COLO668 (cell line): Measurements from ENCODE around the gene TMEM91.
"Not testable (repeated sequence)": the region's sequence is repeated elsewhere in the genome, so short reads cannot be mapped to it uniquely, and the experiment has no call there.

ENCODE experiments used
- DNase-seq: peaks from one replicate; lab custom pipeline; 2025; ENCODE audit not compliant: unreplicated experiment; lab: John Stamatoyannopoulos, UW

TMEM91 gene

DNA sequence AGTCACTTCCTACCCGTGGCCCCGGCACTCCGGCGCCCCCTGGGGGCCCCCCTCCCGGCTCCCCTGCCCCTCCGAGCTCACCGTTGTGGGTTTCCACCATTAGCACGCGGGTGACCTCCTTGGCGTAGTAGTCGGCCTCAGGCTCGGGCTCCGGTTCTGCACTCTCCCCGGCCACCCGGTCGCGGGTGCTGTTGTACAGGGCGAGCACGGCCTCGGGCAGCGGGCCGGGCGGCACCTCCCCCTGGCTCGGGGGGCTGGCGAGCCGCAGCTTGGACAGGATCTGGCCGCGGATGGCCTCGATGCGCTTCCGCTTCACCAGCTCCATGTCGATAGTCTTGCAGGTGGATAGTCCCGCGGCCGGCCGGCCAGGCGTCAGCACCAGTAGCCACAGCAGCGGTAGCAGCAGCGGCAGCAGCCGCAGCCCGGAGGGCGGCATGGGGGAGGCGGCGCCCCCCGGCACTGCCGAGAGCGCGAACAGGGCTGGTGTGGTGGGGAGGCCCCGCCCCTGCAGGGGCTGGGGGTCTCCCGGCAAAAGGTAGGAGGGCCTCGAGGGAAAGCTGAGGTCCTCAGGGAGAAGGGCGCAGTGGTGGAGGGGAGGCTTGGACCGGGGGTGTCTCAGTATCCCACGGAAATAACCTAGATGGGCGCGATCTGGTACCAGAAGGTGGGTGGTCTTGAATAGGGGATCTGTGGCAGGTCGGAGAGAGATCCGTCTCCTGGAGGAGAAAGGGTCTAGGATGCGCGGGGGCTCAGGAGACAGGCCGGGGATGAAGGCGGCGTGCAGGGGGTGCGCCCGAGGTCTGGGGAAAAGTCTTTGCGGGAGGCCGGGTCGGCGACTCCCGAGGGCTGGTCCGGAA is 23.5 kb upstream of the TMEM91 start:
- DNase-seq: peak; percentile 35

DNA sequence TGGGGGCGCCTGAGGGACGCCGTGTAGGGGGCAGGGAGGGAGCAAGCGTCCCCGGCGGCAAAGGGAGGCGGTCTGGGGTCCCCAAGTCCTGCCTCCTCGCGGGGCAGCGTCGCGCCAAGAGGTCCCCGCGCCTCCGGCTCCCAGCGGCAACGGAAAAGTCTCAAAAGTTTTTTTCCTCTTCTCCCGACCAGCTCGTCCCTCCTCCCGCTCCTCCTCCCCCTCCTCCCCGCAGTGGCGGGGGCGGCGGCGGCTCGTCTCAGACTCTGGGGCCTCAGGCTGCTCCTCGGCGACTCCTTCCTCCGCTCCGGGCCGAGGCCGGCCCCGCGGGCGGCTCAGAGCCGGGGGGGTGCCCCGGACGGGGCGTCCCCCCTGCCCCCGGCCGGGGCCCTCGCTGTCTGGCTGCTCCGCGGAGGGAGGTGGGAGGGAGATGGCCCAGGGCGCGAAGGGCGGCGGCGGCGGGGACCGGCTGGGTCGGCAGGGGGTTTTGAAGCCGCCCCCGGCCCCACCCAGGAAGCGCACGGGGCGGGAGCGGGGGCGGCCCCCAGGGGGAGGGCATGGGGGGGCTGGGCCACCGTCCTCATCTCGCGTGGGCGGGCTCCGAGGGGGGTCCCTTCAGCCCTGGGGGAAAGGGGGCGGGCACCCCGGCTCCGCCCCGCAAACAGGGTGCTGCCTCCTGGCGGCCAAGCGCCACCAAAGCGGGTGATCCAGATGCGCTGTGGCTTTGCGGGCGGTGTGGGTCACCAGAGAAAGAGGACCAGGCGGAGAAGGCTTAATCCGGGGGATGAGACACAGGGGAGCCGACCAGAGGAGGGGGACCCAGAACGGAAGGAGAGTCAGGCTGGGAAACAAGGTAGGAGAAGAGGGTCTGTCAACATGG is 22.6 kb upstream of the TMEM91 start, which contains the start of gene TGFB1:
Gene TGFB1 (minus strand): TSS at position 457 of the 877 bp plus-strand sequence. CDS start 878 bp downstream, outside the sequence.
- peak; percentile 50 for DNase-seq

DNA sequence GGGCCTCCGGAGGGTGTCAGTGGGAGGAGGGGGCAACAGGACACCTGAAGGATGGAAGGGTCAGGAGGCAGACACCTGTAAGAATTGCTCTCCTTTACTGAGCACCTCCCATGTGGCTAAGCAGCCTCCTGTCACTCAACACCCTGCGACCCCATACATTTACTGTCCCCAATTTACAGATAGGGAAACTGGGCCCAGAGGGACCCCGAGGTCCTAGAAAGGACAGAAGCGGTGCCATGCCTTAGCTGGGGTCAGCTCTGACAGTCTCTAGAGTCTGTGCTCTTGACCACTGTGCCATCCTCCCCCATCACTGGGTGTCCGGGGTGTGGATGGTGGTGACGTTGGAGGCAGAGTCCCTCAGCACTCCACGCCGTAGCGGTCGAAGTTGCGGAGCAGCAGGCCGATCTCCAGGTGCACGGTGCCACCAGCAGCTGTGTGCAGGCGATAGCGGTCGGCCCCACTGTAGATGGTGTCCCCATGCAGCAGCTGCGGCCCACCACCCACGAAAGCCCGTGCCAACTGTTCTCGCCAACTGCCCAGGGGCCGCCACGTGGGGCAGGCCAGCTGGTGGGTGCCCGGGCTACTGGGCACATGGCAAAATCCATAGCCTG is 21.9 kb upstream of the TMEM91 start:
- no peak for DNase-seq

DNA sequence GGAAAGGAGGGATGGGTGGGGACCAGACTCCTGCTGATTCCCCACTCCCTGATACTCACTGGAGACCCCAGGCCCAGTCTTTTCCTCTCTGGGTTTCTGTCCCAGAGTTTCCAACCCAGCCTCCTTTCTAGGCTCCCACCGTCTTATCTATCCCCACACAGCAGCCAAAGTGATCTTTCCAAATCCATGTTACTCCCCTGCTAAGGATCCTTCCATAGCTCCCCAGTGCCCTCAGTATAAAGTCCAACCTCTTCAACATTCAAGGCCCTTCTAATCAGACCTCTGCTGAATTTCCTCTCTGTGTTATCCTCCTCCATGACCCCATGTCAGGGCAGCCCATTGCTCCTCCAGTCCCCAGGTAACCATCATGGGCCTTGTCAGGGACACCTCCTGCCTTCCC is 21.3 kb upstream of the TMEM91 start:
- DNase-seq: no peak

DNA sequence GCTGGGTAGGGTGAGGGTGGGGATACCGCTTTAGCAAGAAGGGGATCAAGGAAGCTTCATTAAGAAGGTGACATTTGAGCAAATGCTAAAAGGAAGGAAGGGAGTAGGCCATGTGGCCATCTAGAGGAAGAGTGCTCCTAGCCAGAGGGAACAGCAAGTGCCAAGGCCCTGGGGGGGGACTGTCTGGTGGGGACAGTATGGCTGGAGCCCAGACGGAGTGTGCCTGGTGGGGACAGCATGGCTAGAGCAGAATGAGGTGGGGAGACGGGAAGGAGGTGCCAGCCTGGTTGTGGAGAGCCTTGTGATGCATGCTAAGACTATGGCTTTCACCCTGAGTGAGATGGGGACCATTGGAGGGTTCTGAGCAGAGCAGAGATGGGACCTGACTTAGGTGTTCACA is 20.5 kb upstream of the TMEM91 start:
- no peak for DNase-seq

DNA sequence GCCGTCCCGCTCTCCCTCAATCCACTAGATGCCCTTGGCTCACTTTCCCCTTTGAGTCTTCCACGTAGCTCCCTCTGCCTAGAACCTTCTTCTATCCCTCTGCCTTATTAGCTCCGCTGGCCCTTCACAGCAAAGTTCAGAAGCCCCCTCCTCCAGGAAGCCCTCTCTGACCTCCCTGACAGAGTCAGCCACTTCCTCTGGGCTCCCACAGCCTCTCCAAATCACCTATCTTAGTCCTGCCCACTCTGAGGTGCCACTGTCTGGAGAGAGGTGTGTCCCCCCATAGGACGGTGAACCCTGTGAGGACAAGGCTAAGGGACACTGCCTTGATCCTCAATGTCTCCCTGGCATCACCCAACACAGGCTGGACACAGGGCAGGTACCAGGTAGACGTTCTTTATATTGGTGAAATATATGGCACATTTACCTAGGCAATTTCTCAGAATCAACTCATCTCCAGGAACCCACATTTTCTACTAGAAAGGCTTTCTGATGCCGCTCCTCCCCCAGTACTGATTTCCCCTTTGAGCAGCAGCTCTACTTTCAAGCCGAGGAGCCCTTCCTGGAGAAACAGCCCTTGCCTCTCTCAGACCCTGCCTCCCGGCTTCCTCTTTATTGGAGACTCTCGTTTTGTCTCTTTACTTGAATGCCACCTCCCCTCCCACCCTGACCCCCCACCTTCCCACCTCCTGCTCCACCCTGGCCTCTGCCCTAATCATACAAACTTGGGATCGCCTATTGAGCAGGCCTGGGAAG is 19.2 kb upstream of the TMEM91 start:
- DNase-seq: no peak

DNA sequence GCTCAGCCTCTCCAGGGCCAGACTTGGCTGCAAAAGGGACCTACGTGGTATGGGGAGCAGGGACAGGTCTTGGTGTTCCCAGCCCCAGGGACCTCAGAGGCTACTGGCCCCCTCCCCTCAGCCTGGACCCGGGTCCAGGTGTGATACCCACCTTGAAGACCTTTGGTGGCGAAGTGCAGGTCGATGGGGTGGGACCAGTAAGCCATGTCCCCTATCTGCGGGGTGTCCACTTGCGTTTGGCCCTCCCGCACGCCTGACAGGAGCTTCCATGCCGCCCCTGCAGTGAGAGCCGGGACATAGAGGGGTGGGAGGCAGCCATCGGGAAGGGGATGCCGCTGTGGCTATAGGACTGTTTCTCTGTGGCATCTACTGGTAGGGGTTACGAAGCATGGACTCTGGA is 18.6 kb upstream of the TMEM91 start:
- no peak for DNase-seq

DNA sequence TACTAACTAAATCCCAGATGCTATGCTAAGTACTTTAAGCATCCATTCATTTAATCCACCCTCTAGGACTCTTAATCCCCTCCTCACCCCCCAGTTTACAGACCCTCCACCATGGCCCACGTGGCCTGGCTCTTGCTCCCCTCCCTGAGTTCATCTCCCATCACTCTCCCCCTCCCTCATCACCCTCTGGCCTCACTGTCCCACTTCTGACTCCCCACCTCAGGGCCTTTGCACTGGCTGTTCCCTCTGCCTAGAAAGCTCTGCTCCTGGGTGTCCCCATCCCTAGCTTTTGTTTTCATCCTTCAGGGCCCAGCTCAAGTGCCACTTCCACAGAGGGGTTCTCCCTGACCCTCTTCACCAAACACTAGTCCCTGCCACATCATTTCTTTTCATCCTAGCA is 16.6 kb upstream of the TMEM91 start:
- no peak for DNase-seq

DNA sequence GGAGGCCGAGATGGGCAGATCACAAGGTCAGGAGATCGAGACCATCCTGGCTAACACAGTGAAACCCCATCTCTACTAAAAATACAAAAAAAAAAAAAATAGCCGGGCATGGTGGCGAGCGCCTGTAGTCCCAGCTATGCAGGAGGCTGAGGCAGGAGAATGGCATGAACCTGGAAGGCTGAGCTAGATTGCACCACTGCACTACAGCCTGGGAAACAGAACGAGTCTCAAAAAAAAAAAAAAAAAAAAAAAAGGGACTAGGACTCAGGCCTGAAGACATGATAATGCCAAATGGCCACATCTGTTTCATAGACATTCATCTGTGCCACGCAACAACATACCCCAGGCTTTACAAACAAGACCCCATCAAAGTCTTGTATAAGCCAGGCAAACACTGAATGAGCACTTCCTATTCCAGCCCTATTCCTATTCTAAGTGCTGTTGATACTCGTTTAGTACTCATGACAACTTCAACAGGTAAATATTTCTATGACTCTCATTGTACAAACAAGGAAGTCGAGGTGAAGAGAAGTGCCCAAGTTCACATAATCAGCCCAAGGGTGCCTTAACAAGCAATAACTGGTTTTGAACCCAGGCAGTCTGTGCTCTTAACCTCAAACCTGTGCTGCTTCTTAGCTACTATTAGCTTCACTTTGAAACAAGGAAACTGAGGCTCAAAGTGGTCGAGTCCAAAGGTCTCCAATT is 14.0 kb upstream of the TMEM91 start:
- no peak for DNase-seq

DNA sequence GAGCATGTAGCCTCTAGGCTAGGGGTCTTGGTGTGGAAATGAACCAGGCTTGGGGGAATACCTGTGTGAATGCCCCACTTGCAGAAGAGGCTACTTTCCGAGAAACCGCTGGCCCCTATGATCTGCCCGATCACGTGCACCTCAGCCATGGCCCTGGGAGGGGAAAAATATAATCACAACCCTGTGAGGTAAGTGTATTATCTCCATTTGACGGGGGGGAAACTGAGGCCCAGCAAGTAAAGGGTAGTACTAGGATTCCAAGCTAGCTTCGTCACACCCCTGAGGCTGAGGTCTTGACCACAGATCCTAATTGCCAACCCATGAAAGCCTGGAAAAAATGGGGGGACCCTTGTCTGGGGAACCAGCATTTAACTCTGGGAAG is 13.0 kb upstream of the TMEM91 start:
- no peak for DNase-seq

DNA sequence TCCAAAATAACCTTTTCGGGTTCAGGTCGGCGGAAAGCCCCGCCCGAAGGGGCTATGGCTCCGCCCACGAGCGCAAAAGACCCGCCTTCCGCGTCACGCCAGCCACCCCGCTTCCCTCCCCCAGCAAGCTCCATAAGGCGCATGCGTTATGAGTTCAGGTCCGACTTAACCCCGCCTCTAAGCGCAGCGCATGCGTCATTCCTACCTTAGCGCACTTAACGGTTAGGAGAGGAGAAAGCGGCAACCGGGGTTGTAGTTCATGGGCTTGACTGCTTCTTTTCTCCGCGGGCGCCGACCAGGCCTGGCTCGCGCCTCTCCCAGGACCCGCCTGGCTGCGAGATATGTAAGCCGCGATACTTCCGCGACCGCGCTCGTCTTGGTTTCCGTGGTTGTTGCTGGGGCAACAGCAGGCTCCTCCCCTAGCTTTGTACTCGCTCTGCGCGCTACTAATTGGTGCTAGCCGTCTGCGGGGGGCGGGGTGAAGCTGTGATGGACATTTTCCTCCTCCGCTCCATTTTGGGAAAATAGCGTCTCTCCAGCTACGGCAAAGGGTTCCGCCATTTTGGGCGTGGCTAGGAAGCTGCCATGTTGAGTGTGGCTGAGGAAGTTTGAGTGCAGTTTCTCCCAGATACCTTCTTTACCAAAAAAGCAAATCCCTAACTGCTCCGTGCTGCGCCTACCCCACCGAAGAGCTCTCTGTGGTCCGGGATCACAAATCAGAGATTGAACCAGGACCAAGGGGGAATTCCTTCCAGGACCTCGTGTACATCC is 12.4 kb upstream of the TMEM91 start, which contains the start of gene B9D2:
Gene B9D2 (minus strand): TSS at position 397 of the 771 bp plus-strand sequence. CDS start 630 bp downstream, outside the sequence.
- DNase-seq: peak; percentile 97

DNA sequence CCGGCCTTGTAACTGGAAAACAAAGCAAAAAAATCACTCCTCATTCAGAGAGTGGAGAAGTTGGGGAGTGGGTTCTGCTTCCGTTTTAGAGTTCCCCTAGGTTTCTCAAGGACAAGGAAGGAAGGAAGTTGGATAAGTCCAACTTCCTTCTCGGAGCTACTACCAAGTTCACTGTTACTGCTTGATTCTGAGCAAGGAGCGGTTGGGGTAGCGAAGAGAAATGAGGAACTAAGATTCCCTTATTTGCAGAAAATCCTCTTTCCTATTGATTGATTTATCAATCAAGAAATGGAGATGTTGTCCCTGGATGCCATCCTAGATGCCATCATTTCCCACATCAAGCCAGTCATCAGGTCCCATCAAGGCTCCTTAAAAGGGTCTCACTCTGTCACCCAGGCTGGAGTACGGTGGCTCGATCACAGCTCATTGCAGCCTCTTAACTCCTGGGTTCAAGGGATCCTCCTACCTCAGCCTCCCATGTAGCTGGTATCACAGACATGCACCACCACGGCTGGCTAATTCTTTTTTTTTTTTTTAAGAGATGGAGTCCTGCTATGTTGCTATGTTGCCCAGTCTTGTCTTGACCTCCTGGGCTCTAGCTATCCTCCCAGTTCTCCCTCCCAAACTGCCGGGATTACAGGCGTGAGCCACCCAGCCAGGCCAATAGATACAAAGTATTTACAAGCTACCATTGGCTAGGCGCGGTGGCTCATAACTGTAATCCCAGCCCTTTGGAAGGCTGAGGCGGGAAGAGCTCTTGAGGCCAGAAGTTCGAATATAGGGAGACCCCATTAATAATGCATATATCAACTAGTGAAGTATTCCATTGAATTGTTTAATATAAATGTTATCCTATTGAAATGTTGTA is 11.6 kb upstream of the TMEM91 start:
- no peak for DNase-seq

DNA sequence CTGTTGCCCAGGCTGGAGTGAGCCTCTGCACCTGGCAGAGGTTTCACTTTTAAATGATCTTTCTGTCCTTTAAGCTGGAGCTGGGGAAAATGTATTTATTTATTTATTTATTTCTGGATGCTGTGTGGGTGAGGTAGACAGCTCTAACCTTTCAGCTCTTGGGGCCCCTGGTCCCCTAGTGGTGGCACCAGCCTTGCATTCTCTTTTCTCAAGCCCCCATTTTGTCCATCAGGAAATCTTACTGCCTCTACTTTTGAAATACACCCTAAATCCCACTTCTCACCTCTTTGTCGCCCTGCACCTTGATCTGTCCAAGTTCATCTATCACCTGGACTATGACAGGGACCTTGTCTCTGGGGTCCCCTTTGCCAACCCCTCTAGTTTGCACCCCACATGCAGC is 10.2 kb upstream of the TMEM91 start:
- DNase-seq: no peak

DNA sequence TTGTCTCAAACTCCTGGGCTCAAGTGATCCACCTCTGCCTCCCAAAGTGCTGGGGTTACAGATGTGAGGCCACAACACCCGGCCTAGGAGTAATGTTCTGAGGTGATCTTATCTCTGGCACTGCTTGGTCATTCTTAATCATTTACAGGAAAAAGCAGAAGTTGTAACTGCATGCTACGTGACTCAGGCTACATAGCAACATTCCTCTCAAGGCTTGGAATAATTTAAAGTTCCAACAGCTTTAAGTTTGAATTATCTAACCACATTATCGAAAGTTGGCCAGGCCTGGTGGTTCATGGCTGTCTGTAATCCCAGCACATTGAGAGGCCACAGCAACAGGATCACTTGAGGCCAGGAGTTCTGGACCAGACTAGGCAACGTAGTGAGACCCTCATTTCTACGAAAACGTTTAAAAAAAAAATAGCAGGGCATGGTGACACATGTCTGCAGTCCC is 8.5 kb upstream of the TMEM91 start:
- DNase-seq: no peak

DNA sequence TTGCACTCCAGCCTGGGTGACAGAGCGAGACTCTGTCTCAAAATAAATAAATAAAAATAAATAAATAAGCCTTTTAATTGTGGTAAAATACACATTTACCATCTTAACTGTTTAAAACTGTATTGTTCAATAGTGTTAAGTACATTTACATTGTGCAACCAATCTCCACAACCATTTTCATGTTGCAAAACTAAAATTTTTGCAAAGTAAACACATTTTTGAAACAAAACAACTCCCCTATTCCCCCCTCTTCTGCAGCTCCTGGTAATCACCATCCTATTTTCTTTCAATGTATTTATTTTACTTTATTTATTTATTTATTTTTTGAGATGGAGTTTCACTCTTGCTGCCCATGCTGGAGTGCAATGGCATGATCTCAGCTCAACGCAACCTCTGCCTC is 6.6 kb upstream of the TMEM91 start:
- no peak for DNase-seq

DNA sequence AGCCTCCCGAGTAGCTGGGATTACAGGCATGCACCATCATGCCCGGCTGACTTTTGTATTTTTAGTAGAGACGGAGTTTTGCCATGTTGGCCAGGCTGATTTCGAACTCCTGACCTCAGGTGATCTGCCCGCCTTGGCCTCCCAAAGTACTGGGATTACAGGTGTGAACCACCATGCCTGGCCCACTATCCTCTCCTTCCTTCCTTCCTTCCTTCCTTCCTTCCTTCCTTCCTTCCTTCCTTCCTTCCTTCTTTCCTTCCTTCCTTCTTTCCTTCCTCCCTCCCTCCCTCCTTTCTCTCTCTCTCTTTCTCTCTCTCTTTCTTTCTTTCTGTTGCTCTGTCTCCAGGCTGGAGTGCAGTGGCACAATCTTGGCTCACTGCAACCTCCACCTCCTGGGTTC is 5.2 kb upstream of the TMEM91 start:
- DNase-seq: not testable (repeated sequence)

DNA sequence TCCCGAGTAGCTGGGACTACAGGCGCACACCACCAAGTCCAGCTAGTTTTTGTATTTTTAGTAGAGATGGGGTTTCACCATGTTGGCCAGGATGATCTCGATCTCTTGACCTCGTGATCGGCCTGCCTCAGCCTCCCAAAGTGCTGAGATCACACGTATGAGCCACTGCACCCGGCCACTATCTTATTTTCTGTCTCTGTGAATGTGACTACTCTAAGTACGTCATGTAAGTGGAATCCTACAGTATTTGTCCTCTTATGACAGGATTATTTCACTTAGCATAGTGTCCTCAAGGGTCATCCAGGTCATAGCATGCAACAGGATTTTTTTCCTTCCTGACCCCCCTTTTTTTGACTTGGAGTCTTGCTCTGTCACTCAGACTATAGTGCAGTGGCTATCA is 4.8 kb upstream of the TMEM91 start:
- DNase-seq: no peak

DNA sequence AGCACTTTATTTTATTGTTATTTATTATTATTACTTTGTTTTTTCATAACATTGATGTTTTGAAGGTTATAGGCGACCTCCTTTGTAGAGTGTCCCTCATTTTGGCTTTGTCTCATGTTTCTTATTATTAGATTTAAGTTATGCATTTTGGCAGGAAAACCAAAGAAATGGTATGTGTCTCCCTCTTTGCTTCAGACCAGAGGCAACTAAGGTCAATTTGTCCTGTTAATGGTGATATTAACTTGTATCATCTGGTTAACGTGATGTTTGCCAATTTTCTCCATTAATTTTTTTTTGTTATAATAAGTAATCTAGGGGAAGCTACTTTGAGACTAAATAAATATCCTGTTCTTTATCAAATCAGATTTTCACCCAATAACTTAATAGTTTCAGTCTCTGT is 3.8 kb upstream of the TMEM91 start:
- DNase-seq: no peak
